Colon (tissue), 2 donors: ENCODE results near the gene TGIF1.
A peak's percentile ranks its signal among the peaks of the same experiment; 100 is the strongest.
"Not testable (repeated sequence)": the region's sequence is repeated elsewhere in the genome, so short reads cannot be mapped to it uniquely, and the experiment has no call there.

Experiments used
- FAIRE-seq: peaks from 2 replicates; lab custom pipeline; 2012; peaks lifted over from hg19 to GRCh38; lab: Jason Lieb, UNC
- donor health status: control.
- donor health status: control.

Gene TGIF1

DNA sequence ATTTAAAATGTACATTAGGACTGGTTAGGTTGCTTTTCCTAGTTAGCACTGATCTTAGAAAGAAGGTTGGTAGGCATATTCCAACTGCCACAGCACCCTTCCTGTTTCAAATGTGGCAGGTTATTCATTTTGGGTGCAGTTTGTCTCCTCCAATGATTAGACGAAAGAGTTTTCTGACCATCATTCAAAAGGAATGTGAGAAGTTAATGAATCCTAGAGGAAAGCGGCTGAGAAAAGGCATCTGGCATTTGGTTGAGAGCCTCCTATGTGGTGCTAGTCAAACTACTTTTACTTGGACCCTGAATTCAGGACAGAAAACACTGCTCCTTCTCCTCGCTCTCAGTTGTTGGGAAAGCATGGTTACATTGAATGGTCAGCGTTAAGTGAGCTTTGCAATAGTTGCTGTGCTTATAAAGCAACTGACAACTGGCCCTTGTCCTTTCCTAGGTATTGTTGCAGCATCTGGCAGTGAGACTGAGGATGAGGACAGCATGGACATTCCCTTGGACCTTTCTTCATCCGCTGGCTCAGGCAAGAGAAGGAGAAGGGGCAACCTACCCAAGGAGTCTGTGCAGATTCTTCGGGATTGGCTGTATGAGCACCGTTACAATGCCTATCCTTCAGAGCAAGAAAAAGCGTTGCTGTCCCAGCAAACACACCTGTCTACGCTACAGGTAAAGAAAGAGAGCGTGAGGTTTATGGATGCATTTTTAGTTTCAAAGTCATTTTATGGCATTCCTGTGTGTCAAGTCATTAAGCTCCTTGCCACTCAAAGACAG lies 6.1 kb downstream of the TGIF1 start:
- no peak for FAIRE-seq

DNA sequence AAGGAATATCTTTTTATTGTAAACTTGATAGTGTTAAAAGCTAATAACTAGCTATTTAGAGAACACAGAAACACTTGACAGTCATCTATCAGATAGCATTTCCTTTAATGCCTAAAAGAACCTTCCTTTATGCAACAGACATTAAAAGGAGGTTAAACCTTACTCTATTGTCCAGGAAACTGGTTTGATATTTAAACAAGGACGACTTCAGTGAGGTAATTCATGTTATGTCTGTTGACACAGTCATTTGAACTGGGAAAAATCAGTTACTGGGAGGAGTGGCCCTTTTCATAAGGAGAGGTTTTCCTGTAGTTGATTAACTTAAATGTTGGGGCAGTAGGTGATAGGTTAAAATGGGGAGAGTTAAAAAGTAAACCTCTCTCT lies 6.7 kb downstream of the TGIF1 start:
- FAIRE-seq: peak; percentile 94

DNA sequence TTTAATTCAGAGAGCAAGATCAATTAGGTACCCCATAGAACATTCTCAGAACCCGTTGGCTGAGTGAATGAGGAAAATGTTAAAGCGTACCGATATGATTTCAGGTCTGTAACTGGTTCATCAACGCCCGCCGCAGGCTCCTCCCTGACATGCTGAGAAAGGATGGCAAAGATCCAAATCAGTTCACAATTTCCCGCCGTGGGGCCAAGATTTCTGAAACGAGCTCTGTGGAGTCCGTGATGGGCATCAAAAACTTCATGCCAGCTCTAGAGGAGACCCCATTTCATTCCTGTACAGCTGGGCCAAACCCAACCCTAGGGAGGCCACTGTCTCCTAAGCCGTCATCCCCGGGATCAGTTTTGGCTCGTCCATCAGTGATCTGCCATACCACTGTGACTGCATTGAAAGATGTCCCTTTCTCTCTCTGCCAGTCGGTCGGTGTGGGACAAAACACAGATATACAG lies 7.3 kb downstream of the TGIF1 start:
- FAIRE-seq: no peak

DNA sequence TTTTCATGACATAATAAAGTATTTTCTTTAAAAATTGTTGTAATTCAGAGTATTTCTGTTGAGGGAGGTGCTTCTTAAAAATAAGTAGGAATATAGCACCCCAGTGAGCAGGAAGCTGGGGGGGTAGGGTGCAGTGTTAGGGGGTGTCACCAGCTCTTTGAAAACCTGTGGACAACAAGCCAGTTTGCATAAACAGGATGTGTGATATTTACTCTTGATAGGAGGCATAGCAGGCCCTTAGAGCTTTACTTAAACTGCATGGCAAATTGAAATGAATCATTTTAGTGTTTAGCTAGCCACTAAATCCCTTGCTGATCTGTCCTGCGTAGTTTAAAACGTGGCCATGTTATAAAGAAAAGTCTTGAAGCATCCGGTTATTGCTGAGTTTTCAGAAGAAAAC lies 8.4 kb downstream of the TGIF1 start:
- no peak for FAIRE-seq

DNA sequence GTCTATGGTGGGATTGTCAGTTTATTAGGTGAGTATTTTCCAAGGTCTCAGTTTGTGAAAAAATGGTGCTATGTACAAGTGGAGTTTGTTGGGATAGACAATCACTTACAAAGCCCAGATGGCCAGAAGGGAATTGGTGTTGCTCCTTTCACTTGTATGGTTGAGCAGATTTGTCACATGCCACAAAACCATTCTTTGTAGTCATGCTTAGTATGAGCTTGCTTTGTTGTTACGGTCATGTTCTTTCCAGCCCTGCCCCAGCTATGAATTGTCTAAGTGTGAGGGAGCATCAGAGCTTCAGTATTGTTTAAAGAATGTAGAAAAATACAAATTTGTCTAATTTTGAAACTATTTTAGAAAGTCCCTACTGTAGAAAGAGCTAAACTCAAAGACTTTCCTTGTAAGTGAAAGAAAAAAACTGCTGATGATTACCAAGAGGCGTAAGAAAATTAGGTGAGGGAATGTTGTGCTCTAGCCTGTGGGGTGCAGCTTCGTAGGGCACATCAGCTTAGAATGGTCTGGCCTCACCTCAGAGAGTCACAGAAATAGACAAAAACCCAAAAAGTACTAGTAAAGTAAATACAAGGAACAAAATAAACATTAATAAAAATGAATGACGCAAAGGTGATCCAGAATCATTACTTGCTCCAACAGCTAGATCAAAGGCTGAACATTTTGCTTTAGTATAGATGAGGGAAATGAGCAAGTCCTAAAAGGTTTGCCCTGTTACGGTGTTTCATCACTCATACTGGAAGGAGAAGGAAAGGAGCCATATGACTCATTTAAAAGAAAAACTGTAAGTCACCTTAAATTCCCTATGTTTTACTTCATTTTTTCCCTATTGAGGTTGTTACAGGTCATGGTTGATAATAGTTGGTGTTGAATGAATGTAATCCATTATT lies 9.2 kb downstream of the TGIF1 start:
- FAIRE-seq: no peak

DNA sequence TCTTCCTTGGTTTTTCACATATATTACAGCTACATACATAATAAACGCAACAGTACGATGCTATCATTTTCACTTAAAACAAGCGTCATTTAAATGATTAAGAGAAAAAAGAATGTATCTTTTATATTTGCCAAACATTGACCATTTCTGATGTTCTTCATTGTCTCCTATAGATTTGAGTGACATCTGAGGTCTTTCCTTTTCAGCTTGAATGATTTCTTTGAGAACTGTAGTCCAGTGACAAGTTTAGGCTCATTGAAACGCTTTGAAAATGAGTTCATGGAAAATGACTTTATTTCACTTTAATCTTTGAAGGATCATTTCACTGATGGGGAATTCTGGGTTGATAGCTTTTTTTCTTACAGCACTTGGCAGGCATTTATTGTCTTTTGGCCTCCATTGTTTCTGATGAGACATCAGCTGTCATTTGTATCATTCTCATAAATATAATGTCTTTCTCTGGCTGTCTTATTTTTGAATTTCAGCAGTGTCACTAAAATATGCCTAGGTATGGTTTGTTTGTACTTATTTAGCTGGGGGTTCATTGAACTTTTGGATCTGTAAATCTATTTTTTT lies 10.9 kb downstream of the TGIF1 start:
- no peak for FAIRE-seq

DNA sequence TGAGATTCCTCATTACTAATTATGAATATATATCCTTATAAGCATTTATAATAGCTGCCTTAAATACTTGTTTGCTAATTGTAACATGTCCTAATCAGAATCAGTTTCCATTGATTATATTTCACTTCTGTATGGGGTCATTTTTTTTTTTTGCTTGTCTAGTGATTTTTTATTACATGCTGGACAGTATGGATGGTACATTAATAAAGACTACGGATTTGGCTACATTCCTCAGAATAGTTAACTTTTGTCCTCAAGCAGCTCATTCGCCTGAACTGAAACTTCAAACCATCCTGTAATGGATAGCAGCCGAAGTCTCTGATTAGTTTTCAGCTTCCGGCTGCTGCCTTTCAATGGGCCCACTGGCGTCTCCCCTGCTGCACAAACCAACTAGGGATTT lies 11.7 kb downstream of the TGIF1 start:
- FAIRE-seq: no peak

DNA sequence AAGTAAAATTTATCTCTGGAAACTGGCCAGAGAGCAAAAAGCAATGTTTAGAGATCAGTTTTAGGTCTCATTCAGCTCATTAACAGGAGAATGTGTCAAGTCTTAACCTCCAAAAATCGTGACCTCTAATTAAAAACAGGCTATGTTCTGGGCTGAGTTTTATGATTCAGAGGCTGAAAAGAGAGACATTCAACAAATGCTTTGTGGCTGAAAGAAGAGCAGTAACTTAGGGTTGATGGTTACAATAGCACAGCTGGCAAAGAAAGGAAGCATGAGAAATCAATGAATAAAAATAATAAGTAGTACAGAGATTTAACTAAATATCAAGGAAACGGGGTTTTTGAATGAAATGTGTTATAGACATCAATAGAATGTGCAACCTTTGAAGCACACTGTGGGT lies 13.1 kb downstream of the TGIF1 start:
- no peak for FAIRE-seq

DNA sequence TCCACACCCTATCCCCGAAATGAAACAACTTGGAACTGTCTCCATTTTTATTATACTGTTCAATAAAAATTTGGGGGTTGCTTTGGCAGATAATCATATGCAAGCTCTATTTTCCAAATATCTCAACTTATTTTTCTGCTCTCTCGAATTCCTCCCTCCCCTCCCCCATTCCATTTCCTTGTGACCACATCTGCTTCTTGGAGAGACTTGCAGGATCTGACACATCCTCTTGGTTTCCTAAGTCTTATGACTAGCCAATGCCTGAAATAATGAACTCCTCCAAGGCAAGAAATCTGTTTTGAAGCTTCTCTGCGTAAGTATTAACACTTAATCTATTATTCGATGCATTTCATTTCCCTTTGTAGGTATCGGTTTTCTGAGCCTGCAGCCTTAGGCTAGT lies 16.1 kb downstream of the TGIF1 start:
- FAIRE-seq: no peak

DNA sequence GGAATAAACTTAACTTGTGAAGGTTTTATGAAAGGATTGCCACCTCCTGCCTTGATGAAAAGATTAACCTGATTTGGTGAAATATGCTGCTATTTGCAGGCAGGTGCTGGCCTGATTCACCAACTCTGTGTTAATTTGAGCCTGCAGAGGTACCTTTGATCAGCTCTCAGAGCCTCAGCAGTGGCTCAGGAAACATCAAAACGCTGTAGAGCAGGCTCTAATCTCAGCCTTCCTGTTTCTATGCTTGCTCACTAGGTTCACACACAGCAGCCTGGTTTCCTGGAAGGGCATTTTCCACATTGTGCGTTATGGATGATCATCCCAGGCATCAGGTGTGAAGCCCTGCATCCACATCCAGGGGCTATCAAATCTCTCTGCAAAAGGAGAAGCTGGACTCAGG lies 16.9 kb downstream of the TGIF1 start:
- FAIRE-seq: no peak

DNA sequence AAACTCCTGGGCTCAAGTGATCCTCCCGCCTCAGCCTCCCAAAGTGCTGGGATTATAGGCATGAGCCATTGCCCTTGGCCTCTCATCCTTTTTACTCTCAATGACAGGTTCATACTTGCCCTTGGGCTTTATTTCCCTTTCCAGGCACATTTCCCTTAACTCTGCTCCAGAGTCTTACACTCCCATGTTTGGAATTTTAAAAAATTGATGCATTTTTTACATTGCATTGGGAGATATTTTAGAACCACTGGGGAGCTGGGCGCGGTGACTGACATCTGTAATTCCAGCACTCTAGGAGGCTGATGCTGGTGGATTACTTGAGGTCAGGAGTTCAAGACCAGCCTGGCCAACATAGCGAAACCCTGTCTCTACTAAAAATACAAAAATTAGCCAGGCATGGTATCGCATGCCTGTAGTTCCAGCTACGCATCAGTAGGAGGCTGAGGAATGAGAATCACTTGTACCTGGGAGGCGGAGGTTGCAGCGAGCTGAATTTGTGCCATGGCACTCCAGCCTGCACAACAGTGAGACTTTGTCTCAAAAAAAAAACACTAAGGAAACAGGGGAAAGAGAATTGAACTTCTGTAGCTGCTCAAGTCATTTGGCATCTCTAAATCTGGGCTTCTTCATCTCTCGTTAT lies 18.2 kb downstream of the TGIF1 start:
- FAIRE-seq: no peak

DNA sequence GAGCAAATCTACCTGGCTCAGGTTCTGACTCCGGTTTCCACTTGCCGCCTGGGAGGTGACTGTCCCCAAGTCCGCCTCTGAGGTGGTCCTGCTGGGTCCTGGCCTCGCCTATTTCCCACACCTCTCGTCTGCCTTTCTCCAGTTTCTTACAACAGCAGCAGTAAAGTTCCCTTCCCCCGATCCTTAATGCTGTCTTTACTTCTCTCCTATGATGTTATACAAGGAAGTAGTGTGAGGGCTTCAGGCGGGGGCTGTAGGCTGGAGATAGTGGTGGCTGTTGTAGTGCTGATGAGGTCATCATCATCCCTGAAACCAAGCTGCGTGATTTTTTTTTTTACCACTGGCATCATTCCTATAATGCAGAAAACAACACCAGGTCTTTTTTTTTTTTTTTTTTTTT lies 18.9 kb downstream of the TGIF1 start:
- no peak for FAIRE-seq

DNA sequence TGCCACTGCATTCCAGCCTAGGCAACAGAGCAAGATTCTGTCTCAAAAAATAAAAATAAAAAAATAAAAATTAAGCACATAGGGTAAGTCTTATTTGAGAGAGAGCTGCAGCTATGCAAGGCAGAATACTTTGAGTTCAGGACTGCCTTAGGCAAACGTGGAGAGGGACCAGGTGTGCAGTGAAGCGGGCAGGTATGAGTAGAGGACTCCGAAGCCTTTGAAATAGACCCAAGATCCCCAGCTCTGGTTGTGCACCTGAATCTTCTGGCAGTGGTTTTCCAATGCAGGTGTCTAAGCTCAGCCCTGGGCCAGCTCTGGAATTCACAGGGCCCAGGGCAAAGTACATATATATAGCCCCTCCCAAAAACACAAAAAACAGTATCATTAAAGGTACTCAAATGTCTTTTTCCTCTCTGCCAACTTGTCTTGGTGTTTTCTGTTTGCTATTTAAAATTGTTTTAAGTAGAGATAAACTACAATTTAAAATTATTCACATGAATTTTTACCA lies 21.2 kb downstream of the TGIF1 start:
- no peak for FAIRE-seq

DNA sequence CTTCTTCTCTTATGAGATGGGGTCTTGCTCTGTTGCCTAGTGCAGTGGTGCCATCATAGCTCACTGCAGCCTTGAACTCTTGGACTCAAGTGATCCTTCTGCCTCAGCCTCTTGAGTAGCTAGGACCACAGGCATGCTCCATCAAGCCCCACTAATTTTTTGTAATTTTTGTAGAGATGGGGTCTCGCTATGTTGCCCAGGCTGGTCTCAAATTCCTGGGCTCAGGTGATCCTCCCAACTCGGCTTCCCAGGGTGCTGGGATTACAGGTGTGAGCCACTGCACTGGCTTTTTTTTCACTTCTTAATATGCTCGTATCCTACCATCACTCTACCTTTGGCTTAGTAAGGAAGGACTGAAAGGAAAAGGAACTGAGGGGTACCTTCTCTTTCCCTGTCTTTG lies 22.1 kb downstream of the TGIF1 start:
- FAIRE-seq: not testable (repeated sequence)

DNA sequence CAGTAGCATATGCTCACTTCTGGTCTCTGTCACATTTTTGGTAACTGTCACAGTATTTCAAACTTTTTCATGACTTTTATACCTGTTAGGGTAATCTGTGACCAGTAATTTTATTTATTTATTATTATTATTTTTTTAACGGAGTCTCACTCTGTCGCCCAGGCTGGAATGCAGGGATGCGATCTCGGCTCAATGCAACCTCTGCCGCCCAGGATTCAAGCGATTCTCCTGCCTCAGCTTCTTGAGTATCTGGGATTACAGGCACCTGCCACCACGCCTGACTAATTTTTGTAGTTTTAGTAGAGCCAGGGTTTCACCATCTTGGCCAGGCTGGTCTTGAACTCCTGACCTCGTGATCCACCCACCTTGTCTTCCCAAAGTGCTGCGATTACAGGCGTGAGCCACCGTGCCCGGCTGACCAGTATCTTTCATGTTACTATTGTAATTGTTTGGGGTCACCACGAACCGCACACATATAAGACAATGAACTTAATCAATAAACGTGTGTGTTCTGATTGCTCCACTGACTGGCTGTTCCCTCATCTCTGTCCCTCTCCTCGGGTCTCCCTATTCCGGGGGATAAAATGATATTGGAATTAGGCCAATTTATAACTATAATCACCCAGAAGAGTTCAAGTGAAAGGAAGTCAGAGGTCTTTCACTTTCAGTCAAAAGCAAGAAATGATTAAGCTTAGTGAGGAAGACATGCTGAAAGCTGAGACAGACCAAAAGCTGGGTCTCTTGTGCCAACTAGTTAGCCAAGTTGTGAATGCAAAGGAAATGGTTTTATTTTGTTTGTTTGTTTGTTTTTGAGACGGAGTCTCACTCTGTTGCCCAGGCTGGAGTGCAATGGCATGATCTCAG lies 22.9 kb downstream of the TGIF1 start:
- FAIRE-seq: no peak

DNA sequence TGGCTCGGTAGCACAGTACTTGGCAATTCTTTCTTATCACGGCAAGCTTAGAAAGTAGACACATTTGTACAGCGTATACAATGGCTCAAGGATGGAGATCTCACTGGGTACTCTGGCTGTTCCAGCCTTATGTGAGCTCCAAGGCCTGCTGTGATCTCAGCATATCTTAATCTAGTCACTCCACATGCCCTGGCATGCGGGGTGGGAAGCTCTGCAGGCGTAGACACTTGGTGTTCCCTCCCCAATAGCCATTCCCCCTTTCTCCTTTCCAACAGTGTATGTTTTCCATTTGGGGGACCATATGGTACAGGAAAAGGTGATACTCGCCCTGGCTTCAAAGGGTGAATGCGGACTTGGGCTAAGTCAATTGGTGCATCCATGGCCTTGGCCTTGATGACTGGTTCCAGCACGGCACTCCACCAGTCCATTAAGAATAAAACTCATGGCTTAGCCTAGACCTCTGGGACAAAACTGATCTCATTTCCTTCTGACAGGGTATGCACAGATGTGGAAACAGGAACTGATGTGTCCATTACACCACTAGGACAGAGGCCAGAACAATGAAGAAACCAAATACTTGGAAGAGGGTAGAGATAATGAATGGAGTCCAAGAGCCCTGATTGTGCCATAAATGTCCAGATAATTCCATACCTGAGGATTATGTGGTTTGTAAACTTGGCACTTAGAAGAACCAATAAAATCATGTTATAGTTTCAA lies 28.4 kb downstream of the TGIF1 start:
- no peak for FAIRE-seq

DNA sequence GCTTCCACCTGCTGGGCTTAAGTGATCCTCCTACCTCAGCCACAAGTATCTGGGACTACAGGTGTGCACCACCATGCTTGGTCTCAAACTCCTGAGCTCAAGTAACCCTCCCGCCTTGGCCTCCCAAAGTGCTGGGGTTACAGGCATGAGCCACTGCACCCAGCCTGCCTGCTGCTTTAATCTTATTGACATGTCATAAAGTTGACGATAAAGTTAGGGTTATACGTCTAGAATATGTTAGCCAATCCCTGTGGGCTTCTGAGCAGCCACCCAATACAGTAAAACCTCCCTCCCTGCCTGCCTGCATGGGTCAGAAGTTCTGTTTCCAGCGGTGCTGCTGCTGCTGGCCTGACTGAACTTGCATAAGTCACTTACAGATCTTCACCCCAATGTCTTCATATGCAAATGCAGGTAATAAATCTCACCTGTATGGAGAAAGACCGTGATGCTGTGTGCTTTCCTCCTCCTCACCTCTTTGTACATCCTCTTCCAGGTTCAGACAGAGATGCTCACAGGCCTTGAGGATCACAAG lies 30.1 kb downstream of the TGIF1 start:
- FAIRE-seq: no peak

DNA sequence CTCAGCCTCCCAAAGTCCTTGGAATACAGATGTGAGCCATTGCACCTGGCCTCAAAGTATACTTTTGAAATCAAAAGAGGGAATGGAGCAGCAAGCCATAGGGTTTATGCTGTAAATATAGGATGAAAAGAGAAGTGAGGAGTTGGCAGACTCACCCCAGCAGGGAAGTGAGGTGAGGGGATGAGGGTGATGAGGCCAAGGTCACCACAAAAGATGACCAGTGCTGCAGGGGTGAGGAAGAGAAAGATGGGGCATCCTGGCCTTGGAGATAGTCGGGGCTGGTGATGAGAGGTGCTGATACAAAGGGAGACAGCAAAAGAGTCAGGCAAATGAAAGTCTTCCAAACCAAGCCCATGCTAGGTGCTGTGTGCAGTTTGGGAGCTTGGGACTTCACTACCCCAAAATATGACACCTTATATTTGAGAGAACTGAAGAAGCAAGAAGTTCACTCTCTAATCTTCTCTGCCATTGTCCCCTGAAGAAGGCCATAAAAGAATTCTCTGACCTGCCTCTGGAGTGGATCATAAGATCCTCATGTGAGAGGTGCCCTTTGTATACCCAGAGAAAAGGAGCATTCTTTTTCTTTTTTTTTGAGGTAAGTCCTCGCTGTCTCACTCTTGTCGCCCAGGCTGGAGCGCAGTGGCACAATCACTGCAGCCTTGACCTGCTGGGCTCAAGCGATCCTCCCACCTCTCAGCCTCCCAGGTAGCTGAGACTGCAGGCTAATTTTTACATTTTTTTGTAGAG lies 31.0 kb downstream of the TGIF1 start:
- FAIRE-seq: no peak

DNA sequence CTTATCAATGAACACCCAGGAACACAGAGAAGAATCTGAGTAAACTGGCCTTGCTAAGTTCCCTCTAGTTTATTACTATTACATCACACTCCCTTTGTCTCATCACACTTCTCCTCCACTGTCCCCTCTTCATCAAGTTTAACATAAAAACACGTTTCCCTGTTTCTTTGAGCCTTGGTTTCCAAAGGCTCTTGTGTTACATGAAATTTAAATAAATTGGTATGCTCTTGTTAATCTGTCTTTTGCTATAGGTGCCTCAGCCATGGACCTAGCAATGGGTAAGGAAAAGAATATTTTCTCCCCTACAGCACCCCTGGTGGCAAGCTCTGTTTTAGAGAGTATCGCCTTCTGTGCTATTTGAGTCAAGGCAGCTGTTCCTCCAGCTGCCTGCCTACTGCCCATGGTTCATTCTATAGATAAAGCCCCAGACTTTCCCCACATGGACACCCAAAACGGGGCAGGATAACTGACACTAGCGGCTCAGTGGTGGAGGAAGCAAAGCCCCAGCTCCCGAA lies 31.8 kb downstream of the TGIF1 start:
- no peak for FAIRE-seq
